LNCAP (cell line): ENCODE results near the gene LAMTOR1.

ENCODE experiments used
- CTCF ChIP-seq: fragments of 450-650 bp; IDR thresholded peaks from 2 replicates; pipeline ENCODE4 v1.5.1; 2017; ENCODE audit warnings: mild to moderate bottlenecking

The LAMTOR1 gene

GRCh38 chr11:72066855-72067254 is 36.2 kb downstream of the LAMTOR1 start:
- TF ChIP-seq CTCF, result no peak

- no peak for TF ChIP-seq CTCF
These were observed 41.2 kb downstream of the LAMTOR1 start for GRCh38 chr11:72061739-72062396.

GRCh38 chr11:72058416-72059034 is 44.6 kb downstream of the LAMTOR1 start:
- TF ChIP-seq CTCF, result no peak

GRCh38 chr11:72048766-72049460 is 54.2 kb downstream of the LAMTOR1 start:
- no peak for TF ChIP-seq CTCF
